ENCODE results near the gene UBE2E3. TPM values are rescaled to one million over a fixed set of nuclear protein-coding genes. Genes with fewer than 3 reads are reported as not detected.

The UBE2E3 gene
- total RNA-seq, 1 experiment from 2014 or later, result 180 TPM

DNA sequence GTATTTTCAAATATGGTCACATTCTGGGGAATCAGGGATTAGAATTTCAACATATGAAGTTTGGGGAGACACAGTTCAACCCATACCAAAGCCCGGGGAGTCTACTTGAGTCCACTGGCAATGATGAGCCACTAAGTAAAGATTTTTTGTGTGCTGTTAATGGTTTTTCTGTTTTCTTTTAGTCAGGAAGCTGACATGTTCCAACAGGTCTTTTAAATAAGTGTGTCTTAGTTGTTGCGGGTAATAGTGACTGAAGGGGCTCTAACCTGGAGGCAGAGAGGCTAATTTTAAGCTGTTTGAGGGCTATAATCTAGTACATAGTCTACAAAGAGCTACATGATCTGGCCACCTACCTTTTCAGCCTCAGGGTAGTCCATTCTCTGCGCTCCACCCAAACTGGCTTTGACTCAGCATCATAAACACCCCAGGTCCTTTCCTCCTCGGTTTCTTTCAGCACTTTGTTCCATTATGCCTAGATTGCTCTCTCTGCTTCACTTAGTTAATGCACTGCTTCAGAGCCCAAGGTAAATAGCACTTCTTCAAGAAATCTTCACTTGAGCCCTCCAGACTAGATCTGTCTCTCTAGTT lies 17.6 kb upstream of the UBE2E3 start:
- intact Hi-C loops (cut with micrococcal nuclease; ENCODE audit: unreplicated experiment), result no loop called here
- TF ChIP-seq, protein P1, sequence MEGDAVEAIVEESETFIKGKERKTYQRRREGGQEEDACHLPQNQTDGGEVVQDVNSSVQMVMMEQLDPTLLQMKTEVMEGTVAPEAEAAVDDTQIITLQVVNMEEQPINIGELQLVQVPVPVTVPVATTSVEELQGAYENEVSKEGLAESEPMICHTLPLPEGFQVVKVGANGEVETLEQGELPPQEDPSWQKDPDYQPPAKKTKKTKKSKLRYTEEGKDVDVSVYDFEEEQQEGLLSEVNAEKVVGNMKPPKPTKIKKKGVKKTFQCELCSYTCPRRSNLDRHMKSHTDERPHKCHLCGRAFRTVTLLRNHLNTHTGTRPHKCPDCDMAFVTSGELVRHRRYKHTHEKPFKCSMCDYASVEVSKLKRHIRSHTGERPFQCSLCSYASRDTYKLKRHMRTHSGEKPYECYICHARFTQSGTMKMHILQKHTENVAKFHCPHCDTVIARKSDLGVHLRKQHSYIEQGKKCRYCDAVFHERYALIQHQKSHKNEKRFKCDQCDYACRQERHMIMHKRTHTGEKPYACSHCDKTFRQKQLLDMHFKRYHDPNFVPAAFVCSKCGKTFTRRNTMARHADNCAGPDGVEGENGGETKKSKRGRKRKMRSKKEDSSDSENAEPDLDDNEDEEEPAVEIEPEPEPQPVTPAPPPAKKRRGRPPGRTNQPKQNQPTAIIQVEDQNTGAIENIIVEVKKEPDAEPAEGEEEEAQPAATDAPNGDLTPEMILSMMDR (conservative IDR thresholded peaks at IDR 0.05), result no peak
- no peak for TF ChIP-seq EZH2 (IDR thresholded peaks at IDR 0.05; ENCODE audit: low read depth)
- Histone ChIP-seq H3K27ac (no peak overlapping the region), H3K79me2 (ENCODE audit: low read depth) (no peaks in the 10 kb centered on the region), H2AFZ (no peak overlapping the region), H3K4me2 (no peak overlapping the region), H3F3A (ENCODE audit: insufficient read depth, low read depth) (no peaks in the 10 kb centered on the region), H3K9me2 (ENCODE audit: insufficient read depth) (no peaks in the 10 kb centered on the region), H3K27me3 (ENCODE audit: insufficient read depth, low read depth) (no peaks in the 10 kb centered on the region), H3K4me3 (no peak overlapping the region), H3K4me1 (replicated peaks; ENCODE audit: insufficient read depth) (no peaks in the 10 kb centered on the region), H3K36me3 (ENCODE audit: low read depth) (no peaks in the 10 kb centered on the region), H3K9me3 (ENCODE audit: insufficient read depth, low read depth) (no peaks in the 10 kb centered on the region; the same call in 1 of the 2 replicates), H4K20me1 (ENCODE audit: insufficient read depth) (no peaks in the 10 kb centered on the region)
- BruUV-seq (replicated peaks), result no TSS peak
- ChIA-PET CTCF (no interaction called here), POLR2A (ENCODE audit: unreplicated experiment) (no interaction called here)
- no peak for DNase-seq

DNA sequence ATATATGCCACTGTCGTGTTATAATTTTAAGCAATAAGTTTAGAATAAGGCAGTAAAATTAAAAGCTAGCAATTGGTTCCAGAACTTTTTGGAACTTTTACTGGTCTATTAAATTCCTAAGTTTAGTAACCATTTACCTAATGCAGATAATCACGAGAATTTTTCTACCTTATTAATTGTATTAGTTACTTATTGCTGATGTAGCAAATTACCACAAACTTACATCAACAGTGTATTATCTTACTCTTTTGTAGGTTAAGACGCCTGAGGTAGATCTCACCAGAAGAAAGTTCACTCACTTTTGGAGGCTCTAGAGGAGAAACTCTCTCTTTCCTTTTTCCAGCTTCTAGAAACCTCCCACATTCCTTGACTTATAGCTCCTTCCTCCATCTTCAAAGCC lies 14.0 kb upstream of the UBE2E3 start:
- H3K79me2 ChIP-seq (ENCODE audit: low read depth), result no peaks in the 10 kb centered on the region
- no peaks in the 10 kb centered on the region for H3K36me3 ChIP-seq (ENCODE audit: low read depth)
- no peaks in the 10 kb centered on the region for H3K27me3 ChIP-seq (ENCODE audit: insufficient read depth, low read depth)
- no peak overlapping the region for H3K4me3 ChIP-seq
- H3K9me3 ChIP-seq (ENCODE audit: insufficient read depth, low read depth), result no peaks in the 10 kb centered on the region; the same call in 1 of the 2 replicates
- H3F3A ChIP-seq (ENCODE audit: insufficient read depth, low read depth), result no peaks in the 10 kb centered on the region
- no peaks in the 10 kb centered on the region for H3K9me2 ChIP-seq (ENCODE audit: insufficient read depth)
- TF ChIP-seq, protein P1 (conservative IDR thresholded peaks at IDR 0.05), result no peak
- no peak for TF ChIP-seq EZH2 (IDR thresholded peaks at IDR 0.05; ENCODE audit: low read depth)
- CTCF ChIA-PET, result no interaction called here
- no TSS peak for BruUV-seq (replicated peaks)
- POLR2A ChIA-PET (ENCODE audit: unreplicated experiment), result interaction anchor here (0.6 kb wide), 1 partner anchor 152 kb away, joined by 4 read pairs; no protein-coding TSS in a partner anchor
- H4K20me1 ChIP-seq (ENCODE audit: insufficient read depth), result no peaks in the 10 kb centered on the region
- DNase-seq, result no peak
- no peak overlapping the region for H3K27ac ChIP-seq
- H3K4me2 ChIP-seq, result no peak overlapping the region
- no peak overlapping the region for H2AFZ ChIP-seq
- intact Hi-C loops (cut with micrococcal nuclease; ENCODE audit: unreplicated experiment), result no loop called here
- no peaks in the 10 kb centered on the region for H3K4me1 ChIP-seq (replicated peaks; ENCODE audit: insufficient read depth)

DNA sequence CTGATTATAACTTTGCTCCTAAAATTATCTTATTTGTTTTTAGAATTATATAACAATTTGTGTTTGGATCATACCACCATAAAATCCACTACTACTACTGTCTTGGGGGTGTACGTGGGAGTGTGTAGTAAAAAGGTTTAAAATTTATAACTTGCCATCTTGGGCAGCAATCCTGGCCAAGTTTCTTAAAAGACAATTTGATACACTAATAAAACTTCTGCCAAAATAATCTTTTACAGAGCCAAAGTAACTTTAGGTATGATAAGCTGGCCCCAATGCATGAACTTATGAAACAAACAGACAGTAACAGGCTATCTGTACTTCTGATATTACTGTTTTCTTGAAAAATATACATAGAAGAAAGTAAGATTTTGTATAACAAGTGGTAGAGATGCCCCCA lies 11.3 kb upstream of the UBE2E3 start:
- no peaks in the 10 kb centered on the region for H3K4me1 ChIP-seq (replicated peaks; ENCODE audit: insufficient read depth)
- DNase-seq, result no peak
- no TSS peak for BruUV-seq (replicated peaks)
- no peak overlapping the region for H3K4me2 ChIP-seq
- H3K4me3 ChIP-seq, result no peak overlapping the region
- H4K20me1 ChIP-seq (ENCODE audit: insufficient read depth), result no peaks in the 10 kb centered on the region
- CTCF ChIA-PET, result interaction anchor here (0.6 kb wide), 1 partner anchor 12 kb away, joined by 5 read pairs; no protein-coding TSS in a partner anchor
- TF ChIP-seq EZH2 (IDR thresholded peaks at IDR 0.05; ENCODE audit: low read depth), result no peak
- TF ChIP-seq, protein P1 (conservative IDR thresholded peaks at IDR 0.05), result no peak
- no peak overlapping the region for H3K27ac ChIP-seq
- H3K36me3 ChIP-seq (ENCODE audit: low read depth), result no peaks in the 10 kb centered on the region
- H3K9me2 ChIP-seq (ENCODE audit: insufficient read depth), result peaks cover 4% of the 10 kb centered on the region; the same call in 1 of the 2 replicates
- H3F3A ChIP-seq (ENCODE audit: insufficient read depth, low read depth), result no peaks in the 10 kb centered on the region
- no peak overlapping the region for H2AFZ ChIP-seq
- H3K9me3 ChIP-seq (ENCODE audit: insufficient read depth, low read depth), result no peaks in the 10 kb centered on the region; the same call in 1 of the 2 replicates
- POLR2A ChIA-PET (ENCODE audit: unreplicated experiment), result no interaction called here
- intact Hi-C loops (cut with micrococcal nuclease; ENCODE audit: unreplicated experiment), result no loop called here
- H3K27me3 ChIP-seq (ENCODE audit: insufficient read depth, low read depth), result no peaks in the 10 kb centered on the region
- H3K79me2 ChIP-seq (ENCODE audit: low read depth), result no peaks in the 10 kb centered on the region

Measured in PC-9 (cell line).